A549 (cell line): ENCODE measurements around the gene PCBP3. TPM values are rescaled to one million over a fixed set of nuclear protein-coding genes. Genes with fewer than 3 reads are reported as not detected.

ENCODE experiments used
- ATAC-seq, 2 experiments: fragments of 200-7000 bp in 1 of 2; fragments of >200 bp in 1 of 2; cut with Nextera tagmentation in 1 of 2; cut with Tn5 transposase in 1 of 2; 3 replicates each; pipeline versions ENCODE4 v1.8.0 to v1.9.1; 2018 to 2020; ENCODE audit warnings: mild to moderate bottlenecking in 1 of 2, moderate library complexity in 1 of 2
- CTCF ChIA-PET: fragments of 300-600 bp; sonication (Branson Sonifier 250); formaldehyde crosslinking; extraction: SDS; loops from one replicate; lab custom pipeline; 2021; ENCODE audit warnings: antibody characterized with exemption, inconsistent platforms; lab: Yijun Ruan, JAX
- POLR2A ChIA-PET: fragments of 350-600 bp; formaldehyde crosslinking; extraction: SDS; loops from one replicate; lab custom pipeline; 2021; ENCODE audit warnings: antibody characterized with exemption, inconsistent platforms; lab: Yijun Ruan, JAX
- DNase-seq, 2 experiments: peaks; one replicate each; pipeline versions ENCODE4 v3.0.0 to v3.0.0-alpha.2; 2011 to 2016; ENCODE audit warnings: low read depth in 1 of 2, low spot score in 1 of 2
- FAIRE-seq: peaks from 2 replicates; lab custom pipeline; 2011; peaks lifted over from hg19 to GRCh38; lab: Jason Lieb, UNC
- H3K27ac ChIP-seq, 2 experiments: fragments of >200 bp; sonication (Bioruptor Twin); formaldehyde crosslinking; 3 replicates each; pipeline ENCODE4 v1.5.1; 2016 to 2017
- H3K4me1 ChIP-seq: fragments of >200 bp; sonication (Bioruptor Twin); formaldehyde crosslinking; 3 replicates; pipeline ENCODE4 v1.6.1; 2016
- H3K4me2 ChIP-seq: fragments of >200 bp; sonication (Bioruptor Twin); formaldehyde crosslinking; 3 replicates; pipeline ENCODE4 v1.6.1; 2016
- H3K4me3 ChIP-seq: fragments of >200 bp; sonication (Bioruptor Twin); formaldehyde crosslinking; 3 replicates; pipeline ENCODE4 v1.5.1; 2016
- H3K9me3 ChIP-seq: fragments of >200 bp; sonication (Bioruptor Twin); formaldehyde crosslinking; 3 replicates; pipeline ENCODE4 v1.6.1; 2016
- BCL3 ChIP-seq: fragments of >200 bp; sonication (Bioruptor Twin); formaldehyde crosslinking; IDR thresholded peaks from 3 replicates; pipeline ENCODE4 v1.6.1; 2016
- BHLHE40 ChIP-seq: IDR thresholded peaks from 2 replicates; pipeline ENCODE4 v1.6.1; 2012; ENCODE audit warnings: low read depth, low read length, inconsistent platforms
- CEBPB ChIP-seq, 2 experiments: fragments of >200 bp in 1 of 2; sonication (Bioruptor Twin) in 1 of 2; formaldehyde crosslinking in 1 of 2; IDR thresholded peaks; 2 replicates each; pipeline ENCODE4 v1.6.1; 2012 to 2016
- CHD4 ChIP-seq: fragments of 200-600 bp; sonication (generic); IDR thresholded peaks from 2 replicates; pipeline ENCODE4 v1.6.1; 2016; ENCODE audit warnings: antibody characterized with exemption, mild to moderate bottlenecking, borderline replicate concordance
- EP300 ChIP-seq, 2 experiments: fragments of >200 bp; sonication (Bioruptor Twin); formaldehyde crosslinking; IDR thresholded peaks; 2 replicates in 1 of 2; 3 replicates in 1 of 2; pipeline ENCODE4 v1.6.1; 2016 to 2017
- ESRRA ChIP-seq: fragments of 150-350 bp; IDR thresholded peaks from 2 replicates; pipeline ENCODE4 v1.6.1; 2014; ENCODE audit warnings: mild to moderate bottlenecking, low read length, borderline replicate concordance
- FOSL2 ChIP-seq, 2 experiments: fragments of 450-650 bp in 1 of 2; fragments of >200 bp in 1 of 2; sonication (Bioruptor Twin) in 1 of 2; formaldehyde crosslinking; IDR thresholded peaks; 2 replicates each; pipeline versions ENCODE4 v1.5.0 to v1.6.1; 2016 to 2020; ENCODE audit warnings: mild to moderate bottlenecking in 1 of 2, moderate library complexity in 1 of 2
- HES2 ChIP-seq: fragments of >200 bp; sonication (Bioruptor Twin); formaldehyde crosslinking; IDR thresholded peaks from 2 replicates; pipeline ENCODE4 v1.6.1; 2016
- HOXB13 ChIP-seq: fragments of 250-450 bp; sonication (Bioruptor Pico); IDR thresholded peaks from 2 replicates; pipeline ENCODE4 v1.5.0; 2020; ENCODE audit warnings: low read depth, mild to moderate bottlenecking, moderate library complexity
- JUN ChIP-seq, 2 experiments: fragments of >200 bp; sonication (Bioruptor Twin); formaldehyde crosslinking; IDR thresholded peaks; 2 replicates in 1 of 2; 3 replicates in 1 of 2; pipeline ENCODE4 v1.6.1; 2016 to 2017
- JUNB ChIP-seq: fragments of >200 bp; sonication (Bioruptor Twin); formaldehyde crosslinking; IDR thresholded peaks from 2 replicates; pipeline ENCODE4 v1.6.1; 2016
- MAX ChIP-seq: IDR thresholded peaks from 2 replicates; pipeline ENCODE4 v1.6.1; 2012
- MAZ ChIP-seq: fragments of 150-350 bp; IDR thresholded peaks from 2 replicates; pipeline ENCODE4 v1.6.1; 2014; ENCODE audit warnings: antibody characterized with exemption, low read depth, low read length, borderline replicate concordance
- MYC ChIP-seq: IDR thresholded peaks from 2 replicates; pipeline ENCODE4 v1.6.1; 2012; ENCODE audit warnings: mild to moderate bottlenecking, inconsistent platforms, low read length, improper control_type of control experiment, borderline replicate concordance
- NFE2L2 ChIP-seq: fragments of 150-350 bp; conservative IDR thresholded peaks from 2 replicates; pipeline ENCODE4 v1.6.1; 2014; ENCODE audit warnings: low read length
- PHF8 ChIP-seq: fragments of 200-600 bp; sonication (generic); IDR thresholded peaks from 2 replicates; pipeline ENCODE4 v1.6.1; 2016; ENCODE audit warnings: low read depth, mild to moderate bottlenecking, antibody characterized with exemption, moderate library complexity, borderline replicate concordance
- POLR2A ChIP-seq: IDR thresholded peaks from 2 replicates; pipeline ENCODE4 v1.6.1; 2012; ENCODE audit warnings: mild to moderate bottlenecking, low read length
- RCOR1 ChIP-seq: fragments of 150-350 bp; IDR thresholded peaks from 2 replicates; pipeline ENCODE4 v1.6.1; 2014; ENCODE audit warnings: antibody characterized with exemption, low read length, low read depth
- TFCP2L1 ChIP-seq: fragments of 250-450 bp; sonication (Bioruptor Pico); IDR thresholded peaks from 2 replicates; pipeline ENCODE4 v1.5.0; 2021; ENCODE audit warnings: mild to moderate bottlenecking
- ZC3H11A ChIP-seq: fragments of 450-650 bp; IDR thresholded peaks from 2 replicates; pipeline ENCODE4 v1.6.1; 2014; ENCODE audit warnings: antibody characterized with exemption, mild to moderate bottlenecking
- ZSCAN20 ChIP-seq: fragments of 250-450 bp; sonication (Bioruptor Pico); IDR thresholded peaks from 2 replicates; pipeline ENCODE4 v1.8.0; 2022; ENCODE audit warnings: mild to moderate bottlenecking, moderate library complexity
- WGBS: methylation state at CpG from one replicate; pipeline ENCODE4 v1.1.6; 2017; ENCODE audit errors: missing lambda C conversion rate; 5-methylcytosine and 5-hydroxymethylcytosine counted together
- polyA plus RNA-seq, 4 experiments: library from polyadenylated mRNA; depleted of rRNA in 3 of 4; stranded (reverse); fragments of >200 nt; fragmentation: RNase III in 1 of 4; extraction: RNeasy Plus Mini Kit Qiagen cat#74134 plus additional on column Dnase treatment in 1 of 4; gene quantifications; 2 replicates in 3 of 4; 3 replicates in 1 of 4; pipeline ENCODE4 v1.2.3, GENCODE V29; 2011 to 2017
- TF ChIP-seq, protein P1 (sequence below): IDR thresholded peaks from 2 replicates; pipeline ENCODE4 v1.6.1; 2012; ENCODE audit warnings: low read depth, borderline replicate concordance
- TF ChIP-seq, protein P2 (sequence below): fragments of 250-450 bp; sonication (Bioruptor Pico); IDR thresholded peaks from 2 replicates; pipeline ENCODE4 v1.5.0; 2020; ENCODE audit warnings: low read depth, mild to moderate bottlenecking, moderate library complexity
- TF ChIP-seq, protein P3 (sequence below): fragments of 450-650 bp; IDR thresholded peaks from 2 replicates; pipeline ENCODE4 v1.6.1; 2014; ENCODE audit warnings: antibody characterized with exemption

Gene PCBP3
- polyA plus RNA-seq, 2 of the 4 experiments (the other 2 are of a cell fraction) = 0.30 to 0.34 TPM

GRCh38 chr21:45945066-45945867, 301.7 kb downstream of the PCBP3 start:
- FAIRE-seq (no peak), DNase-seq (no peak), ATAC-seq (no peak)
- WGBS = 83% methylated on average over 6 of the region's 24 CpGs
- Histone ChIP-seq H3K4me3 (no peak overlapping the region), H3K4me2 (no peak overlapping the region), H3K4me1 (no peaks in the 10 kb centered on the region), H3K9me3 (no peaks in the 10 kb centered on the region), H3K27ac (no peak overlapping the region)
- ChIA-PET CTCF (no interaction called here), POLR2A (no interaction called here)
- no peak for TF ChIP-seq ZSCAN20
- no peak for TF ChIP-seq MAX
- no peak for TF ChIP-seq MAZ
- no peak for TF ChIP-seq JUN (IDR thresholded peaks at IDR 0.05)
- TF ChIP-seq, protein P1, sequence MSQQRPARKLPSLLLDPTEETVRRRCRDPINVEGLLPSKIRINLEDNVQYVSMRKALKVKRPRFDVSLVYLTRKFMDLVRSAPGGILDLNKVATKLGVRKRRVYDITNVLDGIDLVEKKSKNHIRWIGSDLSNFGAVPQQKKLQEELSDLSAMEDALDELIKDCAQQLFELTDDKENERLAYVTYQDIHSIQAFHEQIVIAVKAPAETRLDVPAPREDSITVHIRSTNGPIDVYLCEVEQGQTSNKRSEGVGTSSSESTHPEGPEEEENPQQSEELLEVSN = no peak
- no peak for TF ChIP-seq POLR2A
- no peak for TF ChIP-seq BCL3
- no peak for TF ChIP-seq HOXB13
- TF ChIP-seq CEBPB (IDR thresholded peaks at IDR 0.05) = no peak
- TF ChIP-seq ESRRA = no peak

DNA sequence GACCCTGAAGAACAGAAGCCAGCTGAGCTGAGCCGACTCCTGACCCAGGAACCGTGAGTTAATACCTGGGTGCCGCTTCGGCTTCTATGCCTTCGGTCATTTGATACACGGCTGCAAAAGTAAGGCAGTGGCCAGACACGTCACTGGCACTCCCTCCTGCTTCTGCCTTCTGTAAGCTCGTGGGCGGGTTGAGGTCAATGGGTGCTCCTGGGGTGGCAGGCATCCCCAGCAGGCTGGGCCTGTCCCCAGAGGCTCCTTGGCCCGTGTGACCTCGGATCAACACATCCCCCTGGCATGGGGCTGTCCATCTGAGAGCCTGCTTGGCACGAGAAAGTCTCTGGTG, 302.3 kb downstream of the PCBP3 start:
- no peaks in the 10 kb centered on the region for H3K4me1 ChIP-seq
- no peak for FAIRE-seq
- ATAC-seq = no peak
- H3K9me3 ChIP-seq = no peaks in the 10 kb centered on the region
- H3K4me3 ChIP-seq = no peak overlapping the region
- H3K27ac ChIP-seq = no peak overlapping the region
- DNase-seq = no peak
- TF ChIP-seq HES2 (no peak), BHLHE40 (no peak), TFCP2L1 (no peak), ESRRA (no peak), JUNB (no peak), CHD4 (no peak), EP300 (IDR thresholded peaks at IDR 0.05) (no peak), RCOR1 (no peak), JUN (IDR thresholded peaks at IDR 0.05) (no peak), FOSL2 (IDR thresholded peaks at IDR 0.05) (no peak), FOSL2 (CRISPR knock-in tag; IDR thresholded peaks at IDR 0.05) (no peak), MYC (no peak), NFE2L2 (no peak), PHF8 (no peak), MAX (no peak), ZC3H11A (no peak)
- TF ChIP-seq, protein P2, sequence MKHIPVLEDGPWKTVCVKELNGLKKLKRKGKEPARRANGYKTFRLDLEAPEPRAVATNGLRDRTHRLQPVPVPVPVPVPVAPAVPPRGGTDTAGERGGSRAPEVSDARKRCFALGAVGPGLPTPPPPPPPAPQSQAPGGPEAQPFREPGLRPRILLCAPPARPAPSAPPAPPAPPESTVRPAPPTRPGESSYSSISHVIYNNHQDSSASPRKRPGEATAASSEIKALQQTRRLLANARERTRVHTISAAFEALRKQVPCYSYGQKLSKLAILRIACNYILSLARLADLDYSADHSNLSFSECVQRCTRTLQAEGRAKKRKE (CRISPR knock-in tag) = no peak
- TF ChIP-seq, protein P3, sequence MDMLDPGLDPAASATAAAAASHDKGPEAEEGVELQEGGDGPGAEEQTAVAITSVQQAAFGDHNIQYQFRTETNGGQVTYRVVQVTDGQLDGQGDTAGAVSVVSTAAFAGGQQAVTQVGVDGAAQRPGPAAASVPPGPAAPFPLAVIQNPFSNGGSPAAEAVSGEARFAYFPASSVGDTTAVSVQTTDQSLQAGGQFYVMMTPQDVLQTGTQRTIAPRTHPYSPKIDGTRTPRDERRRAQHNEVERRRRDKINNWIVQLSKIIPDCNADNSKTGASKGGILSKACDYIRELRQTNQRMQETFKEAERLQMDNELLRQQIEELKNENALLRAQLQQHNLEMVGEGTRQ = no peak
- ChIA-PET POLR2A (no interaction called here), CTCF (no interaction called here)
- no peak overlapping the region for H3K4me2 ChIP-seq
- 44% methylated on average over 7 of the region's 12 CpGs for WGBS
